Spinal cord (tissue), 10 donors: ENCODE measurements around the gene CALD1. TPM values are rescaled to one million over a fixed set of nuclear protein-coding genes. Genes with fewer than 3 reads are reported as not detected.

Experiments
- DNase-seq, 6 donors: peaks; one replicate each; pipeline versions ENCODE4 v3.0.0 to v3.0.0-alpha.2; 2013 to 2015; ENCODE audit warnings: low spot score in 6 of 6, low read depth in 4 of 6
- H3K27ac ChIP-seq: one replicate; pipeline ENCODE4 v1.5.1; 2013; ENCODE audit warnings: low read depth, low read length, control low read depth
- H3K27me3 ChIP-seq: one replicate; pipeline ENCODE4 v1.6.1; 2013; ENCODE audit warnings: low read length; ENCODE audit not compliant: control insufficient read depth, insufficient read depth
- H3K36me3 ChIP-seq: one replicate; pipeline ENCODE4 v1.6.1; 2013; ENCODE audit warnings: low read length; ENCODE audit not compliant: control insufficient read depth, insufficient read depth
- H3K4me1 ChIP-seq: one replicate; pipeline ENCODE4 v1.6.1; 2013; ENCODE audit warnings: low read length; ENCODE audit not compliant: control insufficient read depth, insufficient read depth
- H3K4me3 ChIP-seq: one replicate; pipeline ENCODE4 v1.5.1; 2013; ENCODE audit warnings: low read depth, low read length, control low read depth
- H3K9me3 ChIP-seq: one replicate; pipeline ENCODE4 v1.6.1; 2013; ENCODE audit warnings: low read length; ENCODE audit not compliant: control insufficient read depth, insufficient read depth
- WGBS: methylation state at CpG from one replicate; pipeline ENCODE4 v1.1.5; 2013; ENCODE audit warnings: missing lambda C conversion rate; ENCODE audit not compliant: insufficient coverage; 5-methylcytosine and 5-hydroxymethylcytosine counted together
- polyA plus RNA-seq, 2 donors: library from polyadenylated mRNA; unstranded; fragments of 120-200 nt; gene quantifications; one replicate each; pipeline ENCODE4 v1.2.1, GENCODE V29; 2013; ENCODE audit not compliant: insufficient read length in 2 of 2
- total RNA-seq, 2 donors: library from RNA; depleted of rRNA in 1 of 2; stranded (reverse); fragments of 120-200 nt in 1 of 2; fragments of >200 nt in 1 of 2; gene quantifications; one replicate each; pipeline versions ENCODE4 v1.2.3 to v1.2.4, GENCODE V29; 2013 to 2014
- donor health status: healthy.

CALD1 gene
- total and polyA plus RNA-seq, 4 donors, result 77.4 to 162 (median 111) TPM

DNA sequence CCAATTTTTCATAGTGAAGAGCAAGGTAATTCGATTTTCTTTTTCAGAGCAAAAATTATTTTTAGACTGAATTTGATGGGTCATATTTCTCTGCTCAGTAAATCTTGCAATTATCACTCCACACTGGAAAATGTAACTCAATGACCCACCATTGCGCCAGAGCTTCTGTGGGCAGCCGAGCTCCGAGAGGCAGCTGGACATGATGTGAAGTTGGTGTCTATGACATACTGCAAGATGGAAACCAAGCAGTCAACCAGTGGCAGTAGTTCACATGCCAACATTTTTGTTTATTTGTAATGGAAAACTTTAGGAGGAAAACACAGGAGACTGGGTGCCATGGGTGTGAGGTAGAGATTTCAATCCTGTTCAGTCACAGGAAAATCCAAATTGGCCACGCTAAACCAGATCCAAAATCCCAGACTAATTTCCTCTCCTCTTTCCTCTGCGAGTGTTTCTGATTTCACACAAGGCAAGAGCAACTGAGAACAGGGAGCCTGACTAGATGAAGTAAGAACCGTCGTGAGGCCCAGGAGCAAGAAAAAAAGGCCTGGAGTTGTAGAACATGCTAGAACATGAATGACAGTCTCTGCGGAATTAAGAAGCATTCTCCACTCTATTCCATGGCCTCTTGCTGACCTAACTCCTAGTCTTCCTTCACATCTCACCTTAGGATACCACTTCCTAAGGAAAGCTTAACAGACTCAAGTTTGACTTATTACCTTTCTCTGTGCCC lies 39.3 kb downstream of the CALD1 start:
- Histone ChIP-seq H3K4me1 (no peaks in the 10 kb centered on the region), H3K27me3 (no peaks in the 10 kb centered on the region), H3K36me3 (no peaks in the 10 kb centered on the region), H3K4me3 (no peak overlapping the region), H3K27ac (no peak overlapping the region), H3K9me3 (no peaks in the 10 kb centered on the region)
- DNase-seq, result no peak
- WGBS, result 100% methylated on average over 5 of the region's 9 CpGs

DNA sequence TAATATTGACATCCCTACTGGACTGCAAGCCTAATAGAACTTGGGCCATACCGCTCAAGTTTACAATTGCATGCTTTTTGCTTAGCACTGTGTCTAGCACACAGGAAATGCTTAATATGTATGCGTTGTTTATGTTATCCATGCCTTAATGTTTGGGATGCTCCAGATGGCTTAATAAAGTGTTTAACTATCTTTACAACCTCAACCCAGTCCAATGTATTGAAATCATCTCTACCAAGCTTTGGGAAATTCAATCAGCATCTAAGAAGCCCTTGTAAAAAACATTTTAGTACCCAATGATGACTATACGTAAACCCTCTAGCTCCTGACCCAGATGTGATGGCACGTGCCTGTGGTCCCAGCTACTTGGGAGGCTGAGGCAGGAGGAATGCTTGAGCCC lies 40.0 kb downstream of the CALD1 start:
- Histone ChIP-seq H3K27me3 (no peaks in the 10 kb centered on the region), H3K9me3 (no peaks in the 10 kb centered on the region), H3K36me3 (no peaks in the 10 kb centered on the region), H3K4me1 (no peaks in the 10 kb centered on the region), H3K27ac (no peak overlapping the region), H3K4me3 (no peak overlapping the region)
- 80% methylated on average over 1 of the region's 4 CpGs for WGBS
- DNase-seq, result no peak

DNA sequence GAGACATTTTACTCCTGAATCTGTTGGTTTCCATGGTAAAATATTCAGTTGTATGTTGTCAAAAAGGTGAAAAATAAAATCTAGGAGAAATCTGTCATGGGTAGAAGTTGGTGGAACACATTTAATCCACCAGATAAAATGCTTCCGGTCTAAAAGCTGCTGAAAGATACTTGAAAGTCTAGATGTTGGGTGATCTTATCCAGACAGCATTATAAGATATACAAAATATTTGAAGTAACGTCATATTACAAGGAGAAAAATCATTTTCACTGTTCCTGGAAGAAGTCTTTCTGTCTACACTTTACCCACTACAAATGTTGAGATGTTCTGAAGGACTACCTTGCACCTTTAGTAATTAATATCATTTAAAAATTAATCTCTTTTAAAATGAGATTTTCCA lies 40.9 kb downstream of the CALD1 start:
- Histone ChIP-seq H3K4me3 (no peak overlapping the region), H3K9me3 (no peaks in the 10 kb centered on the region), H3K36me3 (no peaks in the 10 kb centered on the region), H3K27me3 (no peaks in the 10 kb centered on the region), H3K27ac (no peak overlapping the region), H3K4me1 (no peaks in the 10 kb centered on the region)
- DNase-seq, result no peak
- WGBS, result no CpG with 5 or more reads among the region's 2 CpGs

DNA sequence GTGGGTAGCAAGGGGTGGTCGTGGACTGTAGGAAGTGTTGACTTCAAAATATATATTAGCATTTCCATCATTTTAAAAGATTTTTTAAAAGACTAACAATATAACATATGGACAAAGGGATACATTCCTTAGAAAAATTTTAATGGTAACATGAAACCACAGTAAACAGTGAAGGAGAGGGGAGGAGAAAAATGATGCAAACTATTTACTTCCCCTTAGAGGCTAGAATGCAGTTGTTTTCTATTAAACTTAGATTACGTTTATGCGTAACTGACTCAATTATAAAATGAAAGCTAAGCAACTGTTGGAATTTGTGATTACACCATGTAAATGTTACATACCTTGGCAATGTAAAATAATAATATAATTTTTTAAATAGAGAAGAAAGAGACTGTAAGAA lies 41.3 kb downstream of the CALD1 start:
- Histone ChIP-seq H3K36me3 (no peaks in the 10 kb centered on the region), H3K27me3 (no peaks in the 10 kb centered on the region), H3K27ac (no peak overlapping the region), H3K4me1 (no peaks in the 10 kb centered on the region), H3K9me3 (no peaks in the 10 kb centered on the region), H3K4me3 (no peak overlapping the region)
- no peak for DNase-seq
- no CpG with 5 or more reads among the region's 3 CpGs for WGBS

DNA sequence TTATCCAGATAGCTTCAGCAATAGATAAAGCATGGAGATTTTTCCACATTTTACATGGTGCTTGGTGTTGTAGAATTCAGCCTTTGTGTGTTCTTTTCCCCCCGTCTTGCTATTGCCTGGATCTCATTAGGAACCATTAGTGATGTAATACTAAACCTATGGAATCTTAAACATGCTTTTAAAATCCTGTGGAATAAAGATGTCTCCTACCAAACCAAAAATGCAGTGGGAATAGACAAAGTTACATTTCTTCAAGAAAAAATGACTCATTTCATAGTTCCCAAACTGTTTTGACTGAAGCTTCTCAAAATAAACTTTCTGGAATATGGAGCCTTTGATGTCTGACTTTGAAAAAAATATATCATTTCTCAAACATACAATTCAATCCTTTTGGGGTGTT lies 44.0 kb downstream of the CALD1 start:
- H3K4me3 ChIP-seq, result no peak overlapping the region
- no peaks in the 10 kb centered on the region for H3K27me3 ChIP-seq
- H3K4me1 ChIP-seq, result no peaks in the 10 kb centered on the region
- H3K36me3 ChIP-seq, result no peaks in the 10 kb centered on the region
- H3K9me3 ChIP-seq, result no peaks in the 10 kb centered on the region
- no peak for DNase-seq
- no CpG with 5 or more reads among the region's 1 CpG for WGBS
- no peak overlapping the region for H3K27ac ChIP-seq

DNA sequence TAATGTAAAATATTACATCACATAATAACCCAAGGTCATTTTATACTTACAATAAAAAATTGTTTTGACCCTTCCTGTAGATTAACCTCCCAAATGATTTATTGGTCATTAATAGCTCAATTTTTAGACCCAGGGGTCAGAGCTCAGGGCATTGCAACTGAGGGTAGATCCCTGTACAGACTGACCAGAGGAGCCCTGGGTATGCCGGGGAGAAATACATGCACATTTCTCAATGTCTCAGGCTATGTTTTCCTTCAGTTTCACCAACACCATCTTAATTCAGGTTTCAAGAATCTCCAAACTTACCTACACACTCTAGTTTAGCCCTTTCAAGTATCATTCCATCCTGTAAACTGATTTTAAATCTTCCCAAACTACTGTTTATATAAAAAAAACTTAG lies 46.2 kb downstream of the CALD1 start:
- no peak overlapping the region for H3K4me3 ChIP-seq
- no peaks in the 10 kb centered on the region for H3K4me1 ChIP-seq
- H3K27ac ChIP-seq, result no peak overlapping the region
- no CpG with 5 or more reads among the region's 1 CpG for WGBS
- no peaks in the 10 kb centered on the region for H3K27me3 ChIP-seq
- H3K9me3 ChIP-seq, result no peaks in the 10 kb centered on the region
- H3K36me3 ChIP-seq, result no peaks in the 10 kb centered on the region
- no peak for DNase-seq

DNA sequence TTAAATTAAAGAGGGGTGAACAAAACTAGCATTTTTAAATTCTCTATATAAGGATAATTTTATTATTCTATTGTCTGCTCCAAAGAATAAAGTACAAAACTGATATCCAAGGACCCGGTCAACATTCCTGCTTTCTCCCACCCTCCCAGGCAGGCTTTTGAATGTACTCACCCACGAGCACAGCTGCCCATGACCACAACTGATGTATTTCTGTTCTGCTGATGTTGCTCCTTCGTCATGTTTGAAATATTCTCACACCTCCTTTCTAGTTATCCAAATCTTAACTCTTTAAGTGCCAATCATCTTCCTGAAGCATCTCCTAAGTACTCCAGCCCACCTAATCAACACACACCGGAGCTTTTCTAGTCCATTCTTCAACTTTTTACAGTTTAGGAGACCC lies 46.7 kb downstream of the CALD1 start:
- Histone ChIP-seq H3K4me1 (no peaks in the 10 kb centered on the region), H3K4me3 (no peak overlapping the region), H3K27ac (no peak overlapping the region), H3K27me3 (no peaks in the 10 kb centered on the region), H3K36me3 (no peaks in the 10 kb centered on the region), H3K9me3 (no peaks in the 10 kb centered on the region)
- WGBS, result 89% methylated on average over 4 of the region's 4 CpGs
- DNase-seq, result no peak

DNA sequence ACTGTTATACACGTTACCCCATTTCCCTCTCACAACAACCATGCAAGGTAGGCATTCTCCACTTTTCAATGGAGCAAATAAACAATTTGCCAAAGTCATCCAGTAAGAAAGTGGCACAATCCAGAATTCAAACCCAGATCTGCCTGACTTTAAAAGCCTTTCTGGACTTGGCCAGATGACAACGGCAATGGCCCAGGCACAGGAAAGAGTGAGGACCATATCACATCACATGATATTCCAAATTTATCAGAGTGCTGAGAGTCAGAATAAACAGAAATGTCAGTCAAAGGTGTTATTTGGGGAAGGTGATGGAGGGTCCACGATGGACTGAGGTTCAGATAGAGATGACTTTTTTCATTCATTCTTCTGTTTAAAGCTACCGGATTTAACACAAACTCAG lies 48.0 kb downstream of the CALD1 start:
- no peaks in the 10 kb centered on the region for H3K27me3 ChIP-seq
- H3K4me1 ChIP-seq, result no peaks in the 10 kb centered on the region
- no peak overlapping the region for H3K4me3 ChIP-seq
- no peaks in the 10 kb centered on the region for H3K36me3 ChIP-seq
- 100% methylated on average over 1 of the region's 4 CpGs for WGBS
- no peak overlapping the region for H3K27ac ChIP-seq
- no peaks in the 10 kb centered on the region for H3K9me3 ChIP-seq
- no peak for DNase-seq

DNA sequence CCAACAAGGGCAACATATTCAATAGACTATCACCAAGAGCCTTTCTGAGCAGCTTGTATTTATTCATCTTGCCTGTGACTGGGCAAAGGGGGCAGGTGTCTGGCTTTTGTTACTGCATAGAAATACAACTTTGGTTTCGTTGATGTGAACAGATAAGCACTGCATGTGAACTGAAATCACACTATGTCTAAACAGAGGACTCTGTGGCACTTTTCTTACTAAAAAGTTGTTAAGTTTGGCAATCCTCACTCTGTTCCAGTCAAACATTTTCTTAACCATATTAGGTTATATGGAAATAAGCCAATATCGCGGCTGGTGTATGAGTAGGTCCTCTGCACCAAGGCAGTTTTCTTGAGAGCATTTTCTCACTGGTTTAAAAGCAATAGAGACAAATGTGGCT lies 48.5 kb downstream of the CALD1 start:
- Histone ChIP-seq H3K4me1 (no peaks in the 10 kb centered on the region), H3K4me3 (no peak overlapping the region), H3K27me3 (no peaks in the 10 kb centered on the region), H3K36me3 (no peaks in the 10 kb centered on the region), H3K9me3 (no peaks in the 10 kb centered on the region), H3K27ac (no peak overlapping the region)
- no CpG with 5 or more reads among the region's 3 CpGs for WGBS
- DNase-seq, result no peak

DNA sequence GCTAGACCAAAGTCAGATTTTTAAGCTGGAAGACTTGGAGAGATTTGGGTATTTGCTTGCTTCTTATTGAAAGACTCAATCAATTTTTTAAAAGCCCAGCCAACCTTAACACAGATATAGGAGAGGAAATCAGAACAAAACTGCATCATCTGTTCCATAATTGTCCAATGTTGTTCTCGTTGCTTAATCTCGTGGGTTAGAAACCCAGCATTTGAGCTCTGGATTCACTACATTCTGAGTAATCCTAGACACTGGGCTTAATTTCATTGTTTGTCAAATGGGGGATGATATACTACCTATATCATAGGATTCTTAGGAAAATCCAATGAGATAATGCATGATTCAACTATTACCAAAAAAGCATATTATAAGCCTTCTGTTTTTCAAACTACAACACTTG lies 48.9 kb downstream of the CALD1 start:
- Histone ChIP-seq H3K27me3 (no peaks in the 10 kb centered on the region), H3K4me1 (no peaks in the 10 kb centered on the region), H3K36me3 (no peaks in the 10 kb centered on the region), H3K27ac (no peak overlapping the region), H3K4me3 (no peak overlapping the region), H3K9me3 (no peaks in the 10 kb centered on the region)
- no CpG with 5 or more reads among the region's 2 CpGs for WGBS
- DNase-seq, result no peak
